Measurements from ENCODE around the gene BCAS3.

Gene BCAS3

GRCh38 chr17:61009663-61010062 lies 332.0 kb downstream of the BCAS3 start:
- no peak overlapping the region for H3K4me3 ChIP-seq (ENCODE audit: insufficient read depth in 1 of 2, low read depth in 1 of 2, low read length in 2 of 2)
- no peak overlapping the region for H3K27ac ChIP-seq (ENCODE audit: low read length, poor library complexity, severe bottlenecking)
- H2BK15ac ChIP-seq (ENCODE audit: low read depth, poor library complexity, severe bottlenecking), result no peak overlapping the region
- H2BK5ac ChIP-seq (ENCODE audit: low read depth, low read length, poor library complexity, severe bottlenecking), result no peak overlapping the region
- no peaks in the 10 kb centered on the region for H3K36me3 ChIP-seq (ENCODE audit: control insufficient read depth in 1 of 2, insufficient read depth in 2 of 2, low read depth in 1 of 2, low read length in 2 of 2)
- H3K18ac ChIP-seq (ENCODE audit: low read depth in 1 of 2, low read length in 2 of 2), result no peak overlapping the region
- H3K27me3 ChIP-seq (ENCODE audit: control insufficient read depth in 1 of 2, insufficient read depth in 1 of 2, low read length in 2 of 2), result no peaks in the 10 kb centered on the region
- no peak overlapping the region for H4K91ac ChIP-seq (ENCODE audit: low read length)
- H3K23ac ChIP-seq (ENCODE audit: low read length in 2 of 2), result no peak overlapping the region
- no peak overlapping the region for H3K4me2 ChIP-seq (ENCODE audit: low read length, poor library complexity, severe bottlenecking)
- H2AK5ac ChIP-seq (ENCODE audit: low read length, severe bottlenecking), result no peak overlapping the region
- DNase-seq, result peak; percentile 16
- H3K79me1 ChIP-seq (replicated peaks; ENCODE audit: low read length, poor library complexity, severe bottlenecking), result no peaks in the 10 kb centered on the region
- H3K14ac ChIP-seq (ENCODE audit: low read length in 2 of 2), result no peak overlapping the region
- H3K4me1 ChIP-seq (ENCODE audit: control insufficient read depth, insufficient read depth, low read depth, low read length), result peaks cover 1% of the 10 kb centered on the region
- WGBS, result 40% methylated on average over 1 of the region's 1 CpG
- H2AFZ ChIP-seq (ENCODE audit: low read depth, low read length), result no peak overlapping the region
- H3K9ac ChIP-seq (ENCODE audit: low read length), result no peak overlapping the region
- no peak overlapping the region for H4K8ac ChIP-seq (ENCODE audit: low read length)
- H2BK12ac ChIP-seq (ENCODE audit: low read length in 2 of 2), result peak overlapping the region in 1 of 2 experiments; percentile 47
- H3K9me3 ChIP-seq (ENCODE audit: control insufficient read depth, low read length), result no peaks in the 10 kb centered on the region
- no peak overlapping the region for H2BK120ac ChIP-seq (ENCODE audit: low read depth, low read length)
- no peak overlapping the region for H3K4ac ChIP-seq (ENCODE audit: low read depth in 1 of 2, low read length in 2 of 2)

- Histone ChIP-seq H2BK120ac (ENCODE audit: low read depth, low read length) (no peak overlapping the region), H2BK12ac (ENCODE audit: low read length in 2 of 2) (no peak overlapping the region), H4K8ac (ENCODE audit: low read length) (no peak overlapping the region), H3K4me2 (ENCODE audit: low read length, poor library complexity, severe bottlenecking) (no peak overlapping the region), H3K79me1 (replicated peaks; ENCODE audit: low read length, poor library complexity, severe bottlenecking) (no peaks in the 10 kb centered on the region), H3K14ac (ENCODE audit: low read length in 2 of 2) (no peak overlapping the region), H3K27me3 (ENCODE audit: control insufficient read depth in 1 of 2, insufficient read depth in 1 of 2, low read length in 2 of 2) (no peaks in the 10 kb centered on the region), H3K4ac (ENCODE audit: low read depth in 1 of 2, low read length in 2 of 2) (no peak overlapping the region), H3K23ac (ENCODE audit: low read length in 2 of 2) (no peak overlapping the region), H3K4me1 (ENCODE audit: control insufficient read depth, insufficient read depth, low read depth, low read length) (peaks cover 1% of the 10 kb centered on the region), H3K9ac (ENCODE audit: low read length) (no peak overlapping the region), H2AK5ac (ENCODE audit: low read length, severe bottlenecking) (no peak overlapping the region), H3K18ac (ENCODE audit: low read depth in 1 of 2, low read length in 2 of 2) (no peak overlapping the region), H2AFZ (ENCODE audit: low read depth, low read length) (no peak overlapping the region), H2BK15ac (ENCODE audit: low read depth, poor library complexity, severe bottlenecking) (no peak overlapping the region), H3K36me3 (ENCODE audit: control insufficient read depth in 1 of 2, insufficient read depth in 2 of 2, low read depth in 1 of 2, low read length in 2 of 2) (no peaks in the 10 kb centered on the region), H4K91ac (ENCODE audit: low read length) (no peak overlapping the region), H3K4me3 (ENCODE audit: insufficient read depth in 1 of 2, low read depth in 1 of 2, low read length in 2 of 2) (no peak overlapping the region), H2BK5ac (ENCODE audit: low read depth, low read length, poor library complexity, severe bottlenecking) (no peak overlapping the region), H3K9me3 (ENCODE audit: control insufficient read depth, low read length) (no peaks in the 10 kb centered on the region), H3K27ac (ENCODE audit: low read length, poor library complexity, severe bottlenecking) (no peak overlapping the region)
- 100% methylated on average over 2 of the region's 2 CpGs for WGBS
- DNase-seq, result no peak
Observed at GRCh38 chr17:61010661-61011170, 333.1 kb downstream of the BCAS3 start.

DNA sequence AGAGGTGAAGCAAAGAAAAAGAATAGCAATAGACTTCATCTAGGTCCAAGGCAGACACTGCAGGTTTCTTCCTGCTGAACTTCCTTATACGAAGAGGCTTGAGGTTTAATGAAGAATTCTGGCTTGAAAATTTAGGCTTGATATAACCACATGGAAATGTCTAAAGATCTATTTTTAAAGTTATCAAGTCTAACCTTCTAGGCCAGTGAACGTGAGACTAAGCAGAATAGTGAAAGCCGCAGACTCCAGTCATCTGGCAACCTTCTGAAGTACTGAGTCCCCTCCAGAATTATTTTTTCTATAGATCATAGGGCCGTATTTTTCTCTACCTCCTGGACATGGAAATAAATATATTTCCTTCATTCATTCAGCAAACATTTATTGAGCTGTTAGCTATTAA lies 333.6 kb downstream of the BCAS3 start:
- Histone ChIP-seq H3K4me3 (ENCODE audit: insufficient read depth in 1 of 2, low read depth in 1 of 2, low read length in 2 of 2) (no peak overlapping the region), H3K27me3 (ENCODE audit: control insufficient read depth in 1 of 2, insufficient read depth in 1 of 2, low read length in 2 of 2) (no peaks in the 10 kb centered on the region), H2BK12ac (ENCODE audit: low read length in 2 of 2) (no peak overlapping the region), H2BK5ac (ENCODE audit: low read depth, low read length, poor library complexity, severe bottlenecking) (no peak overlapping the region), H4K8ac (ENCODE audit: low read length) (no peak overlapping the region), H3K79me1 (replicated peaks; ENCODE audit: low read length, poor library complexity, severe bottlenecking) (no peaks in the 10 kb centered on the region), H3K27ac (ENCODE audit: low read length, poor library complexity, severe bottlenecking) (no peak overlapping the region), H3K4me2 (ENCODE audit: low read length, poor library complexity, severe bottlenecking) (no peak overlapping the region), H2AK5ac (ENCODE audit: low read length, severe bottlenecking) (no peak overlapping the region), H3K9me3 (ENCODE audit: control insufficient read depth, low read length) (no peaks in the 10 kb centered on the region), H3K23ac (ENCODE audit: low read length in 2 of 2) (no peak overlapping the region), H3K4ac (ENCODE audit: low read depth in 1 of 2, low read length in 2 of 2) (no peak overlapping the region), H3K9ac (ENCODE audit: low read length) (no peak overlapping the region), H3K14ac (ENCODE audit: low read length in 2 of 2) (no peak overlapping the region), H2BK15ac (ENCODE audit: low read depth, poor library complexity, severe bottlenecking) (no peak overlapping the region), H3K36me3 (ENCODE audit: control insufficient read depth in 1 of 2, insufficient read depth in 2 of 2, low read depth in 1 of 2, low read length in 2 of 2) (no peaks in the 10 kb centered on the region), H2AFZ (ENCODE audit: low read depth, low read length) (no peak overlapping the region), H4K91ac (ENCODE audit: low read length) (no peak overlapping the region), H2BK120ac (ENCODE audit: low read depth, low read length) (no peak overlapping the region), H3K18ac (ENCODE audit: low read depth in 1 of 2, low read length in 2 of 2) (no peak overlapping the region), H3K4me1 (ENCODE audit: control insufficient read depth, insufficient read depth, low read depth, low read length) (peaks cover 1% of the 10 kb centered on the region)
- 99% methylated on average over 3 of the region's 4 CpGs for WGBS
- DNase-seq, result no peak

GRCh38 chr17:61015966-61016365 lies 338.3 kb downstream of the BCAS3 start:
- Histone ChIP-seq H3K9me3 (ENCODE audit: control insufficient read depth, low read length) (no peaks in the 10 kb centered on the region), H3K14ac (ENCODE audit: low read length in 2 of 2) (no peak overlapping the region), H3K79me1 (replicated peaks; ENCODE audit: low read length, poor library complexity, severe bottlenecking) (no peaks in the 10 kb centered on the region), H3K4ac (ENCODE audit: low read depth in 1 of 2, low read length in 2 of 2) (no peak overlapping the region), H2AK5ac (ENCODE audit: low read length, severe bottlenecking) (no peak overlapping the region), H2BK15ac (ENCODE audit: low read depth, poor library complexity, severe bottlenecking) (no peak overlapping the region), H3K9ac (ENCODE audit: low read length) (peak overlapping the region; percentile 51), H2BK5ac (ENCODE audit: low read depth, low read length, poor library complexity, severe bottlenecking) (no peak overlapping the region), H2BK12ac (ENCODE audit: low read length in 2 of 2) (no peak overlapping the region), H3K18ac (ENCODE audit: low read depth in 1 of 2, low read length in 2 of 2) (no peak overlapping the region), H4K91ac (ENCODE audit: low read length) (no peak overlapping the region), H2BK120ac (ENCODE audit: low read depth, low read length) (no peak overlapping the region), H4K8ac (ENCODE audit: low read length) (no peak overlapping the region), H3K4me2 (ENCODE audit: low read length, poor library complexity, severe bottlenecking) (no peak overlapping the region), H3K23ac (ENCODE audit: low read length in 2 of 2) (no peak overlapping the region), H3K4me1 (ENCODE audit: control insufficient read depth, insufficient read depth, low read depth, low read length) (no peaks in the 10 kb centered on the region), H2AFZ (ENCODE audit: low read depth, low read length) (no peak overlapping the region), H3K36me3 (ENCODE audit: control insufficient read depth in 1 of 2, insufficient read depth in 2 of 2, low read depth in 1 of 2, low read length in 2 of 2) (no peaks in the 10 kb centered on the region), H3K4me3 (ENCODE audit: insufficient read depth in 1 of 2, low read depth in 1 of 2, low read length in 2 of 2) (peak overlapping the region in 1 of 2 experiments; percentile 57), H3K27me3 (ENCODE audit: control insufficient read depth in 1 of 2, insufficient read depth in 1 of 2, low read length in 2 of 2) (no peaks in the 10 kb centered on the region), H3K27ac (ENCODE audit: low read length, poor library complexity, severe bottlenecking) (no peak overlapping the region)
- DNase-seq, result no peak
- WGBS, result 89% methylated on average over 2 of the region's 3 CpGs

All from mesenchymal stem cell (in vitro differentiated cells and primary cell).